GM08714 (cell line): ENCODE results near the gene CATSPERZ.
"Not testable (repeated sequence)": the region's sequence is repeated elsewhere in the genome, so short reads cannot be mapped to it uniquely, and the experiment has no call there.

Source experiments
- H3K4me3 ChIP-seq: fragments of 200-500 bp; sonication (Bioruptor generic); 2 replicates; pipeline ENCODE4 v1.5.1; 2014; ENCODE audit warnings: mild to moderate bottlenecking, low read length, inconsistent platforms
- ZNF274 ChIP-seq: IDR thresholded peaks from 2 replicates; pipeline ENCODE4 v1.6.1; 2012; ENCODE audit warnings: mild to moderate bottlenecking, low read depth, low read length

CATSPERZ gene

GRCh38 chr11:64298966-64299846, 952 bp upstream of the CATSPERZ start:
- TF ChIP-seq ZNF274: no peak
- no peak overlapping the region for H3K4me3 ChIP-seq

GRCh38 chr11:64303109-64304031, 3.2 kb downstream of the CATSPERZ start:
- no peak for TF ChIP-seq ZNF274
- H3K4me3 ChIP-seq: peak overlapping the region; percentile 79; the same call in 1 of the 2 replicates

DNA sequence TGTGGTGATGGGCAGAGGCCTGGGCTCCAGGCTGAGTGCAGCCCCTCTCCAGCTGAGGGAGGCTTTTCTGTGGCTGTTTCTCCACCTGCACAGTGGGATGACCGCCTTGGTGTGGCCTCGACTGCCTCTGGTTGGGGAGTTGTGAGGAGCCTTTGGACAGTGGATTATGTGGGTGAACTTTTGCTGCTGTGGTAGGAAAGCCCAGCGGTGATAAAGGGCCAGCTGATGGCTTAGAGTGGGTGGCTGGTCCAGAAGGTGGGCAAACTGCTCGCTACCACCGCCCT, 3.8 kb downstream of the CATSPERZ start:
- no peak for TF ChIP-seq ZNF274
- H3K4me3 ChIP-seq: peak overlapping the region; percentile 79; the same call in 1 of the 2 replicates

DNA sequence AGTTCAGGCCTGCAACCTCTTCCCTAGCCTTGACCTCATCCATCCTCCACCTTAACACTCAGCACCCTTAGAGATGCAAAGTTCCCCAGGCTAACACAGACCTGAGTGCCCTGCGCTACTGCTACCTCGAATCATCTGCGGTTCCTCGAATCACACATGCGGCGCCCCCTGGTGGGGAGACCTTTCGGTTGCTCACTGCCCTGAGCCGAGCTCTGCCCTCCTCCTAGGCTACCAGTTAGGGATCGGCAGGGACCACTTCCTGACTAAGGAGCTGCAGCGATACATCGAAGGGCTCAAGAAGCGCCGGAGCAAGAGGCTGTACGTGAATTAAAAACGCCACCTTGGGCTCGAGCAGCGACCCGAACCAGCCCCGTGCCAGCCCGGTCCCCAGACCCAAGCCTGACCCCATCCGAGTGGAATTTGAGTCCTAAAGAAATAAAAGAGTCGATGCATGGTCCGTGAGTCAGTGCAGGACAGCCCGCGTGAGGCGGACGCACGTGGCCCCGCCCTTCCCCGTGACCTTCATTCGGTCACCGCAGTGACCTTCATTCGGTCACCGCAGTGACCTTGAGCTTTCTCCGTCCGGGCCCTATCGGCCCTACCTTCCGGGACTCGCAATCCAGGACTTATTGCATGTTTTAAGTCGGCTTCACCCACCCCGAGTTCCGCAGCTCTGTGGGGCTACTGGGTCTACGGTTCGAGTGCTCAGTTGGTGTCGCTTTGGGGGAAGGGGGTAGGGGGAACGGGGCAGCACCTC, 4.3 kb downstream of the CATSPERZ start:
- TF ChIP-seq ZNF274: no peak
- H3K4me3 ChIP-seq: peak overlapping the region; percentile 79

DNA sequence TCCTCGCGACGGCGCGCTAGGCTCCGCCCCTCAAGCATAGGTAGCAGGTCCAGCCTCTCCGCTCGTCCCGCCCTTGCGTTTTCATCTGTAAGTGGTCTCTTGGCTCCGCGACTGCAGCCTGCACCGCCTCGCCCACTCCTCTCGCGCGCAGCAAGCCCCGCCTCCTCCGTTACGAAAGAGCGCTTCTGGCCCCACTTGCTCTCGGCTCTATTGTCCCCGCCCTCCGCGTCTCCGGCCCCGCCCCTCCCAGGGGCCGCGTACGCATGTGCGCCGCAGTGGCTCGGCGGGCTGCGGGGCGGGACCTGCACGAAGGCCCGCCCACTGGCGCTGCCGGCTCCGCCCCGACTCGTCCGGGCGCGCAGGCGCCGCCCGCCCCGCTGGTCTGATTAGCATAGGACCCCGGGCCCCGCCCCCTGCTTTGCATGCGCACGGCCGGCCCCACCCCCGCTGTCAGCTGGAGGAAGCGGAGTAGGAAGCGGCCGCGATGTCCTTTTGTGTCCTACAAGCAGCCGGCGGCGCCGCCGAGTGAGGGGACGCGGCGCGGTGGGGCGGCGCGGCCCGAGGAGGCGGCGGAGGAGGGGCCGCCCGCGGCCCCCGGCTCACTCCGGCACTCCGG, 5.0 kb downstream of the CATSPERZ start, which contains the start of gene ESRRA:
Gene ESRRA (plus strand): TSS at position 450 of the 616 bp plus-strand sequence. CDS start 1,656 bp downstream, outside the sequence.
- no peak for TF ChIP-seq ZNF274
- H3K4me3 ChIP-seq: peak within 1 kb of the TSS; percentile 88

DNA sequence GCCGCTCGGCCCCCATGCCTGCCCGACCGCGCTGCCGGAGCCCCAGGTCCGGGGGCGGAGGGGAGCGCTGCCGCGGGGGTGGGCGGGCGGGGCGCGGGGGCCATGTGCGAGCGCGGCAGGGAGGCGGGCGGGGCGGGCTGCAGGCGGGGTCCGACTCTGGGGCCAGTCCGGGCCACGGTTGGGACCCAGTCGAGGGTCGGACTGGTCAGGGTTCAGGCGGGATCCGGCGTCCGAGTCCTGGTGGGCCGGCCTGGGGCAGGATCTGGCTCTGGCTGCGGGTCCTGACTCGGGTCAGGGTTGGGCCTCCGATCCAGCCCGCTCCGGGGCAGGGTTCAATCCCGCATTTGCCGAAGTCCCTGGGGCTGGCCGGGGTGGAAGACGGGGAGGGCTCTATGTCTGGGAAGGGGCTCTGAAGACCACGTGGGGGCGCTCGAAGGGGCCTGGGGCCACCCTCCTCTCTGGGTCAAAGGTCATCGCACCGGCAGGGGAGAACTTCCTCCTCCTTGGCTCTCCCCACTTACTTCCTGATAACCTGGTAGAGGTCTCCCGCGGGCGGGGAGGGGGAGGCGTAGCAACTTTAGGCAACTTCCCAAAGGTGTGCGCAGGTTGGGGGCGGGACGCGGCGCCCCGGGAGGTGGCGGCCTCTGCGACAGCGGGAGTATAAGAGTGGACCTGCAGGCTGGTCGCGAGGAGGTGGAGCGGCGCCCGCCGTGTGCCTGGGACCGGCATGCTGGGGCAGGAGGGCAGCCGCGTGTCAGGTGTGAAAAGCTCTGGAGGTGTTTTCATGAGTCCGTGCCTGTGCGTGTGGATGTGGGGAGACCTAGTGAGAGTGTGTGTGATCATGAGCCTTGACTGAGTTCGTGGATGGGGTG, 5.8 kb downstream of the CATSPERZ start:
- no peak for TF ChIP-seq ZNF274
- peak overlapping the region; percentile 88 for H3K4me3 ChIP-seq

GRCh38 chr11:64306563-64306875, 6.4 kb downstream of the CATSPERZ start:
- H3K4me3 ChIP-seq: peak overlapping the region; percentile 88
- TF ChIP-seq ZNF274: no peak

DNA sequence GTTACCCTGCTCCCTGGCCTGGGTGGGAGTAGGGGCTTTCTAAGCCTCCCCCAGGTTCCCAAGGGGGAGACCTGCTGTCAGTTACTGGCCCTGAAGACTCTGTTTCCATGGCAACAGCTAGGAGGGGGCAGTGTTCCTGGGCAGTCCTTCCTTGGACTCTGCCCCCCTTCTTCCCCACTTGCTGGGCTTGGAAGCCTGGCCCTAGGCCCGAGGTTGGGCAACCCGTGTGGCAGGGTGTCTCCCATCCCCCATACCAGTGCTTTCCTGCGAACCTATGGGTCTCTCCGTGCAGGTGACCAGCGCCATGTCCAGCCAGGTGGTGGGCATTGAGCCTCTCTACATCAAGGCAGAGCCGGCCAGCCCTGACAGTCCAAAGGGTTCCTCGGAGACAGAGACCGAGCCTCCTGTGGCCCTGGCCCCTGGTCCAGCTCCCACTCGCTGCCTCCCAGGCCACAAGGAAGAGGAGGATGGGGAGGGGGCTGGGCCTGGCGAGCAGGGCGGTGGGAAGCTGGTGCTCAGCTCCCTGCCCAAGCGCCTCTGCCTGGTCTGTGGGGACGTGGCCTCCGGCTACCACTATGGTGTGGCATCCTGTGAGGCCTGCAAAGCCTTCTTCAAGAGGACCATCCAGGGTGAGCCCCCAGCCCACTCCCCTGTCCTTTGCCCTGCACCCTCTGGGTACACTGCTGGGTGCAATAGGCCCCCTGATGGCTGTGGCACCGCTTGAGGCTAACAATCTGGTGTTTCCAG, 6.9 kb downstream of the CATSPERZ start:
- no peak for TF ChIP-seq ZNF274
- H3K4me3 ChIP-seq: peak overlapping the region; percentile 88

DNA sequence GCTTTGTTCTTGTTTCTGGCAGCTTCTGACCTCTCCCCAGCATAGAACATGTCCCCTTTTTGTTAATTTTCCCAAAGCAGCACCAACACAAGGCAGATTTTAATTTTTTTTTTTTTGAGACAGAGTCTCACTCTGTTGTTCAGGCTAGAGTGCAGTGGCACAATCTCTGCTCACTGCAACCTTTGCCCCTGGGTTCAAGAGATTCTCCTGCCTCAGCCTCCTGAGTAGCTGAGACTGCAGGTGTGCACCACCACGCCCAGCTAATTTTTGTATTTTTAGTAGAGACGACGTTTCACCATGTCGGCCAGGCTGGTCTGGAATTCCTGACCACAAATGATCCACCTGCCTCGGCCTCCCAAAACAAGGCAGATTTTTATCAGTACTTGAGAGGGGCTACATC, 7.6 kb downstream of the CATSPERZ start:
- not testable (repeated sequence) for H3K4me3 ChIP-seq

- no peak for TF ChIP-seq ZNF274
- no peak overlapping the region for H3K4me3 ChIP-seq
These were observed 12.8 kb downstream of the CATSPERZ start for GRCh38 chr11:64312947-64313346.

GRCh38 chr11:64313491-64314145, 13.5 kb downstream of the CATSPERZ start:
- no peak overlapping the region for H3K4me3 ChIP-seq
- no peak for TF ChIP-seq ZNF274
